IMR-90 (cell line): ENCODE data around the gene LILRA1. TPM values are rescaled to one million over a fixed set of nuclear protein-coding genes. Genes with fewer than 3 reads are reported as not detected.

Experiments
- ATAC-seq: fragments of 200-7000 bp; cut with Tn5 transposase; 2 replicates; pipeline ENCODE4 v1.9.1; 2020; ENCODE audit warnings: low read depth, mild to moderate bottlenecking, moderate library complexity
- BruUV-seq: library from RNA; stranded (reverse); fragments of 400-500 nt; replicated peaks from 2 replicates; lab custom pipeline; 2021; lab: Mats Ljungman, UMichigan
- CTCF ChIA-PET: fragments of 300-600 bp; formaldehyde crosslinking; extraction: SDS; loops from one replicate; lab custom pipeline; 2021; ENCODE audit warnings: antibody characterized with exemption; lab: Yijun Ruan, JAX
- POLR2A ChIA-PET: fragments of 300-600 bp; sonication (Branson Sonifier 250); formaldehyde crosslinking; loops from one replicate; lab custom pipeline; 2022; ENCODE audit warnings: antibody characterized with exemption; ENCODE audit not compliant: unreplicated experiment; lab: Charles Lee
- DNase-seq: peaks from one replicate; pipeline ENCODE4 v3.0.0; 2013
- H2AFZ ChIP-seq: replicated peaks from 2 replicates; pipeline ENCODE3; 2013; ENCODE audit warnings: low read length, mild to moderate bottlenecking; ENCODE audit not compliant: poor library complexity
- H2AK5ac ChIP-seq: 2 replicates; pipeline ENCODE4 v1.6.1; 2013; ENCODE audit warnings: low read depth, low read length, inconsistent platforms
- H2AK9ac ChIP-seq: replicated peaks from 2 replicates; pipeline ENCODE3; 2013; ENCODE audit warnings: mild to moderate bottlenecking, low read depth, low read length, moderate library complexity; ENCODE audit not compliant: poor library complexity
- H2BK120ac ChIP-seq: 2 replicates; pipeline ENCODE4 v1.6.1; 2013; ENCODE audit warnings: low read depth, low read length, inconsistent platforms
- H2BK15ac ChIP-seq: 3 replicates; pipeline ENCODE4 v1.6.1; 2013; ENCODE audit warnings: low read depth, low read length, inconsistent platforms
- H2BK20ac ChIP-seq: 2 replicates; pipeline ENCODE4 v1.6.1; 2013; ENCODE audit warnings: low read depth, mild to moderate bottlenecking, inconsistent platforms, low read length, moderate library complexity
- H2BK5ac ChIP-seq: 2 replicates; pipeline ENCODE4 v1.6.1; 2013; ENCODE audit warnings: mild to moderate bottlenecking, low read depth, low read length, inconsistent platforms; ENCODE audit not compliant: poor library complexity, severe bottlenecking
- H3K14ac ChIP-seq: replicated peaks from 2 replicates; pipeline ENCODE4 v1.6.1; 2013; ENCODE audit warnings: low read depth, low read length, inconsistent platforms
- H3K18ac ChIP-seq: 2 replicates; pipeline ENCODE4 v1.6.1; 2013; ENCODE audit warnings: low read depth, low read length, control low read depth
- H3K23ac ChIP-seq: 2 replicates; pipeline ENCODE4 v1.6.1; 2013; ENCODE audit warnings: low read depth, low read length, inconsistent platforms
- H3K27ac ChIP-seq: 2 replicates; pipeline ENCODE4 v1.5.1; 2013; ENCODE audit warnings: mild to moderate bottlenecking, control low read depth, low read length; ENCODE audit not compliant: insufficient read depth
- H3K27me3 ChIP-seq: 2 replicates; pipeline ENCODE4 v1.6.1; 2013; ENCODE audit warnings: low read length; ENCODE audit not compliant: control insufficient read depth, insufficient read depth
- H3K36me3 ChIP-seq: 2 replicates; pipeline ENCODE4 v1.6.1; 2013; ENCODE audit warnings: low read length, mixed read lengths; ENCODE audit not compliant: control insufficient read depth, insufficient read depth
- H3K4ac ChIP-seq: 2 replicates; pipeline ENCODE4 v1.6.1; 2013; ENCODE audit warnings: low read depth, low read length, inconsistent platforms
- H3K4me1 ChIP-seq: 2 replicates; pipeline ENCODE4 v1.6.1; 2013; ENCODE audit warnings: low read length, mixed read lengths; ENCODE audit not compliant: control insufficient read depth, insufficient read depth
- H3K4me2 ChIP-seq: 2 replicates; pipeline ENCODE4 v1.6.1; 2013; ENCODE audit warnings: low read depth, mild to moderate bottlenecking, control low read depth, low read length, moderate library complexity
- H3K4me3 ChIP-seq: 2 replicates; pipeline ENCODE4 v1.5.1; 2013; ENCODE audit warnings: low read depth, mild to moderate bottlenecking, control low read depth, low read length, moderate library complexity; ENCODE audit not compliant: insufficient read depth
- H3K56ac ChIP-seq: 2 replicates; pipeline ENCODE4 v1.6.1; 2013; ENCODE audit warnings: low read length, inconsistent platforms; ENCODE audit not compliant: insufficient read depth; ENCODE audit errors: extremely low read depth
- H3K79me1 ChIP-seq, 2 experiments: 2 replicates each; pipeline ENCODE4 v1.6.1; 2013; ENCODE audit warnings: low read length in 2 of 2, inconsistent platforms in 1 of 2, low read depth in 1 of 2
- H3K9ac ChIP-seq: 2 replicates; pipeline ENCODE4 v1.6.1; 2013; ENCODE audit warnings: low read depth, low read length, control low read depth
- H3K9me1 ChIP-seq: 2 replicates; pipeline ENCODE4 v1.6.1; 2013; ENCODE audit warnings: low read length, inconsistent platforms; ENCODE audit not compliant: insufficient read depth
- H3K9me3 ChIP-seq: 2 replicates; pipeline ENCODE4 v1.6.1; 2013; ENCODE audit warnings: low read length; ENCODE audit not compliant: control insufficient read depth, insufficient read depth
- H4K20me1 ChIP-seq: 2 replicates; pipeline ENCODE4 v1.6.1; 2013; ENCODE audit warnings: low read length, inconsistent platforms; ENCODE audit not compliant: insufficient read depth
- H4K5ac ChIP-seq: 2 replicates; pipeline ENCODE4 v1.6.1; 2013; ENCODE audit warnings: mild to moderate bottlenecking, low read depth, low read length, control low read depth
- H4K8ac ChIP-seq, 2 experiments: 2 replicates each; pipeline ENCODE4 v1.6.1; 2013; ENCODE audit warnings: low read depth in 2 of 2, low read length in 2 of 2, control low read depth in 1 of 2, inconsistent platforms in 1 of 2
- H4K91ac ChIP-seq: 2 replicates; pipeline ENCODE4 v1.6.1; 2013; ENCODE audit warnings: low read depth, low read length, inconsistent platforms; ENCODE audit not compliant: insufficient read depth
- CEBPB ChIP-seq: IDR thresholded peaks from 2 replicates; pipeline ENCODE4 v1.6.1; 2012; ENCODE audit warnings: low read depth, low read length, improper control_type of control experiment
- CHD1 ChIP-seq: IDR thresholded peaks from 2 replicates; pipeline ENCODE4 v1.6.1; 2012; ENCODE audit warnings: low read depth, low read length, improper control_type of control experiment
- CTCF ChIP-seq: conservative IDR thresholded peaks from 2 replicates; pipeline ENCODE4 v1.5.1; 2012; ENCODE audit warnings: mild to moderate bottlenecking, low read depth, low read length, improper control_type of control experiment
- ELK1 ChIP-seq: fragments of 150-350 bp; IDR thresholded peaks from 2 replicates; pipeline ENCODE4 v1.6.1; 2016; ENCODE audit warnings: low read depth, mild to moderate bottlenecking, low read length, moderate library complexity, borderline replicate concordance
- FOS ChIP-seq: fragments of 150-350 bp; IDR thresholded peaks from 2 replicates; pipeline ENCODE4 v1.6.1; 2016; ENCODE audit warnings: low read depth, low read length
- MAFK ChIP-seq: IDR thresholded peaks from 2 replicates; pipeline ENCODE4 v1.6.1; 2012; ENCODE audit warnings: low read depth, low read length, improper control_type of control experiment
- MAZ ChIP-seq: IDR thresholded peaks from 2 replicates; pipeline ENCODE4 v1.6.1; 2012; ENCODE audit warnings: low read depth, mild to moderate bottlenecking, low read length, improper control_type of control experiment, moderate library complexity, borderline replicate concordance
- MXI1 ChIP-seq: IDR thresholded peaks from 2 replicates; pipeline ENCODE4 v1.6.1; 2012; ENCODE audit warnings: low read depth, mild to moderate bottlenecking, low read length, moderate library complexity, borderline replicate concordance
- NFE2L2 ChIP-seq: fragments of 150-350 bp; IDR thresholded peaks from 2 replicates; pipeline ENCODE4 v1.6.1; 2016; ENCODE audit warnings: low read depth, mild to moderate bottlenecking, low read length
- POLR2A ChIP-seq: IDR thresholded peaks from 2 replicates; pipeline ENCODE4 v1.6.1; 2012; ENCODE audit warnings: mild to moderate bottlenecking, low read depth, low read length
- RCOR1 ChIP-seq: IDR thresholded peaks from 2 replicates; pipeline ENCODE4 v1.6.1; 2012; ENCODE audit warnings: mild to moderate bottlenecking, low read length, improper control_type of control experiment; ENCODE audit not compliant: insufficient replicate concordance
- RFX5 ChIP-seq: IDR thresholded peaks from 2 replicates; pipeline ENCODE4 v1.8.0; 2012; ENCODE audit warnings: low read depth, mild to moderate bottlenecking, low read length, moderate library complexity
- SMC3 ChIP-seq: fragments of 150-350 bp; IDR thresholded peaks from 2 replicates; pipeline ENCODE4 v1.6.1; 2016; ENCODE audit warnings: low read depth, mild to moderate bottlenecking, antibody characterized with exemption, low read length, moderate library complexity
- WGBS, 2 experiments: methylation state at CpG; one replicate each; pipeline versions ENCODE4 v1.1.5 to v1.1.7; 2013; ENCODE audit warnings: missing lambda C conversion rate in 2 of 2; ENCODE audit not compliant: insufficient read length in 1 of 2; ENCODE audit errors: extremely low coverage in 2 of 2; 5-methylcytosine and 5-hydroxymethylcytosine counted together
- dilution Hi-C: fragments of 300-500 bp; cut with HindIII; formaldehyde crosslinking; loops from one replicate; pipeline ENCODE4 v1.14.3; 2018; ENCODE audit warnings: low sequenced_read_pairs; ENCODE audit not compliant: unreplicated experiment
- in situ Hi-C: fragments of 300-500 bp; cut with MboI; formaldehyde crosslinking; loops from 3 replicates; pipeline ENCODE4 v1.14.3; 2019; ENCODE audit warnings: low sequenced_read_pairs, inconsistent platforms, mixed read lengths
- intact Hi-C: fragments of 100-400 bp; cut with micrococcal nuclease; formaldehyde crosslinking; loops from 2 replicates; pipeline ENCODE4 v1.10.0; 2022
- polyA plus RNA-seq, 3 experiments: library from polyadenylated mRNA; depleted of rRNA; stranded (reverse); fragments of >200 nt; gene quantifications; 2 replicates each; pipeline ENCODE4 v1.2.3, GENCODE V29; 2012; ENCODE audit warnings: low replicate concordance in 1 of 3
- total RNA-seq: library from RNA; depleted of rRNA; stranded (reverse); fragments of >200 nt; gene quantifications from 2 replicates; pipeline ENCODE4 v1.2.3, GENCODE V29; 2012

Gene LILRA1
- total and polyA plus RNA-seq, 2 of the 4 experiments (the other 2 are of a cell fraction) = not detected

- in situ Hi-C loops = no loop called here
- CTCF ChIA-PET = no interaction called here
Measured at GRCh38 chr19:54586397-54586796, 7.0 kb upstream of the LILRA1 start.

More at GRCh38 chr19:54586397-54586796, 7.0 kb upstream of the LILRA1 start:
- Histone ChIP-seq H3K79me1 (no peaks in the 10 kb centered on the region), H3K36me3 (no peaks in the 10 kb centered on the region), H2BK5ac (no peak overlapping the region), H3K4me1 (no peaks in the 10 kb centered on the region), H3K27ac (no peak overlapping the region), H3K4me3 (no peak overlapping the region), H3K56ac (no peak overlapping the region), H3K27me3 (no peaks in the 10 kb centered on the region), H4K8ac (no peak overlapping the region), H2AK5ac (no peak overlapping the region), H3K9me1 (no peaks in the 10 kb centered on the region), H3K9ac (no peak overlapping the region), H3K9me3 (peaks cover 23% of the 10 kb centered on the region), H2AK9ac (no peak overlapping the region), H2AFZ (no peak overlapping the region), H4K91ac (no peak overlapping the region), H2BK120ac (no peak overlapping the region), H3K4me2 (no peak overlapping the region), H2BK20ac (no peak overlapping the region), H4K5ac (no peak overlapping the region), H2BK15ac (no peak overlapping the region), H3K4ac (no peak overlapping the region), H3K18ac (no peak overlapping the region), H4K20me1 (no peaks in the 10 kb centered on the region), H3K14ac (no peak overlapping the region), H3K23ac (no peak overlapping the region)
- POLR2A ChIA-PET = no interaction called here
- DNase-seq = no peak
- intact Hi-C loops (no loop called here), dilution Hi-C loops (no loop called here)
- TF ChIP-seq RFX5 = no peak
- TF ChIP-seq MAZ = no peak
- no peak for TF ChIP-seq CEBPB
- no peak for TF ChIP-seq POLR2A
- TF ChIP-seq RCOR1 = no peak
- no peak for TF ChIP-seq FOS
- no peak for TF ChIP-seq NFE2L2
- no peak for TF ChIP-seq MXI1
- no peak for TF ChIP-seq CHD1
- no peak for TF ChIP-seq CTCF
- no peak for TF ChIP-seq ELK1
- no peak for TF ChIP-seq MAFK
- no peak for TF ChIP-seq SMC3
- 50% methylated on average over 2 of the region's 5 CpGs; no CpG with 5 or more reads in 1 of the 2 experiments for WGBS, 2 experiments
- BruUV-seq = no TSS peak
- ATAC-seq = no peak
